Progenitor cell of endocrine pancreas (in vitro differentiated cells): ENCODE results near the gene KCNIP4. TPM values are rescaled to one million over a fixed set of nuclear protein-coding genes. Genes with fewer than 3 reads are reported as not detected.

Experiments
- DNase-seq: peaks from one replicate; pipeline ENCODE4 v3.0.0; 2021; ENCODE audit warnings: low spot score; ENCODE audit not compliant: unreplicated experiment
- H3K27ac Mint-ChIP-seq: 2 replicates; pipeline ENCODE4 v1.8.0; 2021; ENCODE audit warnings: mild to moderate bottlenecking, moderate library complexity, mixed read lengths
- H3K27me3 Mint-ChIP-seq: 2 replicates; pipeline ENCODE4 v1.8.0; 2021; ENCODE audit warnings: mixed read lengths
- H3K36me3 Mint-ChIP-seq: 2 replicates; pipeline ENCODE4 v1.8.0; 2022; ENCODE audit warnings: mixed read lengths; ENCODE audit not compliant: insufficient read depth
- H3K4me1 Mint-ChIP-seq: 2 replicates; pipeline ENCODE4 v1.8.0; 2021; ENCODE audit warnings: low read depth, mixed read lengths
- H3K4me3 Mint-ChIP-seq: 2 replicates; pipeline ENCODE4 v1.8.0; 2021; ENCODE audit warnings: low read depth, mild to moderate bottlenecking, moderate library complexity, mixed read lengths
- H3K9me3 Mint-ChIP-seq: 2 replicates; pipeline ENCODE4 v1.8.0; 2021; ENCODE audit warnings: low read depth, mixed read lengths
- total RNA-seq: library from RNA; stranded (reverse); gene quantifications from 2 replicates; pipeline ENCODE4 v1.2.1, GENCODE V29; 2021
- TF ChIP-seq, protein P1 (sequence below): fragments of 200-600 bp; sonication (generic); IDR thresholded peaks from one replicate; pipeline ENCODE4 v1.5.0; 2021; ENCODE audit warnings: antibody characterized with exemption, mild to moderate bottlenecking; ENCODE audit not compliant: unreplicated experiment

KCNIP4 gene
- total RNA-seq, 1 donor from 2014 or later: 0.43 TPM

DNA sequence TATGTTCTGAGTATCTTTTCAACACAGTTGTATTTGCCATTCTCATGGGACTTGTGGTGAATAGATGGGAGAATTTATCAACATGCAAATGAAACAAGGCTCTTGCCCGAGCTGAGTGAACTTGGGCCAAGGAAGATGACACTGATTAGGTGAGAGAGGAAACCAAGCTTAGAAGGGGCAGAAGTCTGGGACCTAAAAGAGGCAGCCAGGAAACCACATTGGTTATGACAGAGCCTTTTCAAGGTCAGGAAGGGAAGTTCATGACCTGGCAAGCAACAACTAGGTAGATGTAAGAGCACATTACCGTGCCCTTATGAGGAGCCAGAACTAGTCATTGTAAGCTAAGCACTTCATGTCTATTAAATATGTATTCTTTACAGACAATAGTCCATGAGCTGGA is 658.0 kb downstream of the KCNIP4 start:
- Mint-ChIP-seq H3K4me3 (no peak overlapping the region), H3K36me3 (no peaks in the 10 kb centered on the region)

DNA sequence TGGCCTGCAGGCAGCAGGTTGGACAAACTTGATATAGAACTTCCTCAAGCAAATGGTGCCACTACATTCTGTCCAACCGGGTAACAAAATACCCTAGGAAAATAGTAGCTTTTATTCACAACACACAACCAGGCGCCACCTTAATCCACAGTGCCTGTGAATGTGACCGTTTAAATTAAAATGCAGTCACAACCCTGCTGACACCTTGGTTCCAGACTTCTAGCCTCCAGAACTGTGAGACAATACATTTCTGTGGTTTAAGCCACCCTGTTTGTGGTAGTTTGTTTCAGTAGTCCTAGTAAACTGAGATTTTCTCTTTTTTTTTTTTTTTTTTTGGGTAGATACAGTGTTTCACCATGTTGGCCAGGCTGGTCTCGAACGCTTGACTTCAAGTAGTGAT is 672.5 kb downstream of the KCNIP4 start:
- no peak for DNase-seq
- Mint-ChIP-seq H3K4me3 (no peak overlapping the region), H3K27ac (no peak overlapping the region), H3K4me1 (peaks cover 4% of the 10 kb centered on the region), H3K9me3 (no peaks in the 10 kb centered on the region), H3K36me3 (no peaks in the 10 kb centered on the region), H3K27me3 (peaks cover 48% of the 10 kb centered on the region)
- TF ChIP-seq, protein P1, sequence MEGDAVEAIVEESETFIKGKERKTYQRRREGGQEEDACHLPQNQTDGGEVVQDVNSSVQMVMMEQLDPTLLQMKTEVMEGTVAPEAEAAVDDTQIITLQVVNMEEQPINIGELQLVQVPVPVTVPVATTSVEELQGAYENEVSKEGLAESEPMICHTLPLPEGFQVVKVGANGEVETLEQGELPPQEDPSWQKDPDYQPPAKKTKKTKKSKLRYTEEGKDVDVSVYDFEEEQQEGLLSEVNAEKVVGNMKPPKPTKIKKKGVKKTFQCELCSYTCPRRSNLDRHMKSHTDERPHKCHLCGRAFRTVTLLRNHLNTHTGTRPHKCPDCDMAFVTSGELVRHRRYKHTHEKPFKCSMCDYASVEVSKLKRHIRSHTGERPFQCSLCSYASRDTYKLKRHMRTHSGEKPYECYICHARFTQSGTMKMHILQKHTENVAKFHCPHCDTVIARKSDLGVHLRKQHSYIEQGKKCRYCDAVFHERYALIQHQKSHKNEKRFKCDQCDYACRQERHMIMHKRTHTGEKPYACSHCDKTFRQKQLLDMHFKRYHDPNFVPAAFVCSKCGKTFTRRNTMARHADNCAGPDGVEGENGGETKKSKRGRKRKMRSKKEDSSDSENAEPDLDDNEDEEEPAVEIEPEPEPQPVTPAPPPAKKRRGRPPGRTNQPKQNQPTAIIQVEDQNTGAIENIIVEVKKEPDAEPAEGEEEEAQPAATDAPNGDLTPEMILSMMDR: no peak

More for the DNA sequence above, 658.0 kb downstream of the KCNIP4 start:
- Mint-ChIP-seq H3K27me3 (peaks cover 43% of the 10 kb centered on the region), H3K9me3 (peaks cover 6% of the 10 kb centered on the region), H3K4me1 (peaks cover 7% of the 10 kb centered on the region), H3K27ac (no peak overlapping the region)
- TF ChIP-seq, protein P1: no peak
- no peak for DNase-seq

DNA sequence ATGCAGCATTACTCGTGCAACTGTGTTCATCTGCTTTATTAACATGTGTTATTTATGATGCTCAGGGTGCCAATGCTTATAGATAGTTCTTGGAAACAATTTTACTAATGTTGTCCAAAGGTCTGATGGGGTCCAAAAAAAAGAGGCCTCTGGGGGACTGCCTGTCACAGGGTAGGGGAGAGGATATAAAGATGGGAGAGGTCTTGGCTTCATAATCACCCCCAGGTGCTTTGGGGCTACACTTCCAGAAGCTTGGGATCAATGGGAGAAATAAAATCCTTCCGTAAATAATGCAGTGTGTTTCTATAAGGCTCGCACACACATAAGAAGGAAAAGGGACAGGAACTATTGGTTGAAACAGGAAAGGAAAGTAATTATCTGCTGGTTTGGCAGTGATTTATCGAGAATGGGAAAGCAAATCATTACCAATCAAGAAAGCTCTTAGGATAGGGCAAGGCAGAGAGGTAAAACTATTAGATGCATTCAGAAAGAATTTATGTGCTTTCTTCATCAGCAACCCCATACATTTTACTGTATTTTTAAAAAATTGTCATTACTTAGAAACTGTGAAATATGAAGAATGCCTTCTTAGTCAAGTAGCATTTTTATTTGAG is 677.0 kb downstream of the KCNIP4 start:
- H3K36me3 Mint-ChIP-seq: no peaks in the 10 kb centered on the region
- no peak overlapping the region for H3K27ac Mint-ChIP-seq
- H3K9me3 Mint-ChIP-seq: peaks cover 3% of the 10 kb centered on the region
- peaks cover 23% of the 10 kb centered on the region for H3K27me3 Mint-ChIP-seq
- H3K4me3 Mint-ChIP-seq: no peak overlapping the region
- DNase-seq: no peak
- TF ChIP-seq, protein P1: no peak
- H3K4me1 Mint-ChIP-seq: peaks cover 1% of the 10 kb centered on the region

DNA sequence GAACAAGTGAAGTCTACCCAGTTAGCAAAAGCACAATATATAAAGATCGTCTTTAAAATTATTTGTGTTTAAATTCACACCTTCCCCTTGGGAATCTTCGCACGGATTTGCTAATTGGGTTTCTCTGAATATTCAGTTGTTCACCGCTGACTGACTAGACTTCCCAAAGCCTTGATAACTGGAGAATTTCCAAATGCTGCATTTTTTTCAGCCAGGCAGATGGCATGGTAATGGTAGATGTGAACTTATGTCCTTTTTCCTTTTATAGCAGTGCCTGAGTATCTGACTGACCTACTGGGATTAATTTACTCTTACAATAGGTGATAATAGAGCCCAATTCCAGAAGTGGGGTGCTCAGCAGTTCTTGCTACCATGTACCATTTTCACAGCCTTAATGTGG is 700.2 kb downstream of the KCNIP4 start:
- DNase-seq: no peak
- Mint-ChIP-seq H3K4me1 (no peaks in the 10 kb centered on the region), H3K9me3 (no peaks in the 10 kb centered on the region), H3K27me3 (peaks cover 2% of the 10 kb centered on the region), H3K4me3 (no peak overlapping the region), H3K36me3 (no peaks in the 10 kb centered on the region), H3K27ac (no peak overlapping the region)
- TF ChIP-seq, protein P1: no peak

DNA sequence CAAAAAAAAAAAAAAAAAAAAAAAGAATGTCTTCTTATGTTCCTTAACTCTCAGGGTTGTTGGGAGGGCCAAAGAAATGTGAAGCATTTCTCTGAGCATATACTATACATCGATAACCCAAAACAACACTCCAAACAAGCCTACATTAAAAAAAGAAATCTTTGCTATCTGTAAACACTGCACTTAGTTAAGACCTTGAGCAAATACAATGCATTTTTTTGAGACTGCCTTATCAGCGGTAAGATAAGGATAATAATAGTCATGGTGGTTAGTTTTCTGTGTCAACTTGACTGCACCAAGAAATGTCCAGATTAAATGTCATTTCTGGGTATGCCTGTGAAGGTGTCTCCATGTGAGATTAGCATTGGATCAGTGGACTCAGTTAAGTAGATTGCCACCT is 706.4 kb downstream of the KCNIP4 start:
- Mint-ChIP-seq H3K36me3 (no peaks in the 10 kb centered on the region), H3K4me3 (no peak overlapping the region), H3K27ac (no peak overlapping the region), H3K4me1 (peaks cover 6% of the 10 kb centered on the region), H3K9me3 (peaks cover 6% of the 10 kb centered on the region), H3K27me3 (peaks cover 2% of the 10 kb centered on the region)
- TF ChIP-seq, protein P1: no peak
- no peak for DNase-seq
